GM06990 (cell line): Measurements from ENCODE around the gene EHF.

ENCODE experiments used
- DNase-seq: peaks from one replicate; pipeline ENCODE4 v3.0.0-alpha.2; 2011; ENCODE audit not compliant: insufficient read length; ENCODE audit errors: extremely low read depth
- H3K27me3 ChIP-seq: replicated peaks from 2 replicates; pipeline ENCODE4 v1.6.0; 2011; ENCODE audit warnings: low read length; ENCODE audit not compliant: control insufficient read depth, insufficient read depth
- H3K36me3 ChIP-seq: 2 replicates; pipeline ENCODE4 v1.5.1; 2011; ENCODE audit warnings: low read length; ENCODE audit not compliant: control insufficient read depth, insufficient read depth
- H3K4me3 ChIP-seq: replicated peaks from 2 replicates; pipeline ENCODE4 v1.5.1; 2011; ENCODE audit warnings: low read depth, mild to moderate bottlenecking, control low read depth, low read length
- CTCF ChIP-seq: IDR thresholded peaks from 2 replicates; pipeline ENCODE4 v1.5.1; 2011; ENCODE audit warnings: low read length, control low read depth, mild to moderate bottlenecking, inconsistent platforms; ENCODE audit not compliant: insufficient read depth, poor library complexity, severe bottlenecking

The EHF gene

GRCh38 chr11:34651551-34651950, 30.7 kb downstream of the EHF start:
- H3K27me3 ChIP-seq = no peaks in the 10 kb centered on the region
- no peak for DNase-seq
- H3K36me3 ChIP-seq = no peaks in the 10 kb centered on the region
- TF ChIP-seq CTCF = no peak
- H3K4me3 ChIP-seq = no peak overlapping the region

- H3K36me3 ChIP-seq = no peaks in the 10 kb centered on the region
- no peak for TF ChIP-seq CTCF
- H3K4me3 ChIP-seq = no peak overlapping the region
- no peaks in the 10 kb centered on the region for H3K27me3 ChIP-seq
- DNase-seq = peak; percentile 43
These were observed 31.5 kb downstream of the EHF start for GRCh38 chr11:34652191-34652973.

- no peaks in the 10 kb centered on the region for H3K27me3 ChIP-seq
- H3K36me3 ChIP-seq = no peaks in the 10 kb centered on the region
- no peak overlapping the region for H3K4me3 ChIP-seq
- DNase-seq = no peak
- TF ChIP-seq CTCF = no peak
These were observed 32.1 kb downstream of the EHF start for GRCh38 chr11:34653031-34653430.

- no peak for DNase-seq
- H3K27me3 ChIP-seq = no peaks in the 10 kb centered on the region
- no peaks in the 10 kb centered on the region for H3K36me3 ChIP-seq
- H3K4me3 ChIP-seq = no peak overlapping the region
- TF ChIP-seq CTCF = no peak
These were observed 33.1 kb downstream of the EHF start for GRCh38 chr11:34653851-34654482.

- TF ChIP-seq CTCF = no peak
- no peaks in the 10 kb centered on the region for H3K27me3 ChIP-seq
- no peak overlapping the region for H3K4me3 ChIP-seq
- no peak for DNase-seq
- no peaks in the 10 kb centered on the region for H3K36me3 ChIP-seq
These were observed 33.8 kb downstream of the EHF start for GRCh38 chr11:34654483-34655334.
